ENCODE results near the gene FZD10. TPM values are rescaled to one million over a fixed set of nuclear protein-coding genes. Genes with fewer than 3 reads are reported as not detected.

FZD10 gene
- polyA plus RNA-seq, 1 experiment, result not detected

DNA sequence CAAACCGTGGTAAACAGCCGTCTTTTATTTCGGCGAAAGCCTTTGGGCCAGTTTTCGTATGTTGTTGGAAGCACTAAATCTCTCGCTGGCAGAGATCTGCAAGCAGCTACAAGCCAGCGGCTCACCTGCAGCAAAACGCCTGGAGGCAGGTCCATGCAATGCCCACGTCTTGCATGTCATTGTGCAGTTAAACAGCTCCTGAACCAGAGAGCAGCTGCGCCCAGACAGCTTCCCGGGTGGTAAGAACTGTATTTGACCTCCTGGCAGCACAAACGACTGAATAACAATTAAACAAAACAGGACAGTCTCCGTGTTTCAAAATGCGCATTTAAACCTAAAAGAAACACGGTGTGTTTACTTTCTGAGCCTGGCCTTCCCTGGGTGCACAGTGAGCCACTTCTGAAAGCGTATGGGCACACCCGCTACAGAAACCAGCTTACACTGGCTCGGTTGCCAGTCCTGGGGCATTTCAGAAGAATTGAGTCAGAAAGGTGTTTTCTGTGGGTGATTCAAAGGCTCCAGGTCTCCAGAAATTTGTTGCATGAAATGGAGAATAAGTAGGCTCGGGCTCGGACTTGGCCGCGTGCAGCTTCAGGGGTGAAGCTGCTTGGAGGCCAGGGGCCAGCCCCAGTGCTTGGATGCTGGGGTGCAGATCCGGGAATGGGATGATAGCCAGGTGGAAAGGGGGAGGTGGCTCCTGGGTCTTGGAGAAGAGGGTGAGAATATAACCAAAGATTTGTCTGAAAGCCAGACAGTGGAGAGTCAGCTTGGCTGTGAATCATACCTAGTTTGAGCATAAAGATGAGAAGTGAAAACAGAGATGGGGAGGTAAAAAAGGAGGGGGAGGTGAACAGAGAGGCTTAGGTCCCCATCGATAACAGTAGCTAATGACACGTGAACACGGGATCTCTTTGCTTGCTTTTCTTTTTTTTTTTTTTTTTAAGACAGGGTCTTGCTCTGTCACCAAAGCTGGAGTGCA lies 24.9 kb upstream of the FZD10 start:
- CTCF ChIA-PET, result interaction anchor here (0.6 to 0.7 kb wide), 2 partner anchors 32 to 717 kb away, joined by 3 to 5 read pairs; no protein-coding TSS in a partner anchor
- Histone ChIP-seq H3K27me3 (ENCODE audit: control insufficient read depth, insufficient read depth, low read length) (no peaks in the 10 kb centered on the region), H3K27ac (ENCODE audit: low read depth, low read length) (no peak overlapping the region), H3K9me3 (ENCODE audit: control insufficient read depth, insufficient read depth, low read length) (peaks cover 87% of the 10 kb centered on the region), H3K4me3 (ENCODE audit: low read depth, low read length) (no peak overlapping the region)
- DNase-seq (ENCODE audit: low read depth, low spot score), result no peak
- POLR2A ChIA-PET, result no interaction called here
- TF ChIP-seq, protein P1, sequence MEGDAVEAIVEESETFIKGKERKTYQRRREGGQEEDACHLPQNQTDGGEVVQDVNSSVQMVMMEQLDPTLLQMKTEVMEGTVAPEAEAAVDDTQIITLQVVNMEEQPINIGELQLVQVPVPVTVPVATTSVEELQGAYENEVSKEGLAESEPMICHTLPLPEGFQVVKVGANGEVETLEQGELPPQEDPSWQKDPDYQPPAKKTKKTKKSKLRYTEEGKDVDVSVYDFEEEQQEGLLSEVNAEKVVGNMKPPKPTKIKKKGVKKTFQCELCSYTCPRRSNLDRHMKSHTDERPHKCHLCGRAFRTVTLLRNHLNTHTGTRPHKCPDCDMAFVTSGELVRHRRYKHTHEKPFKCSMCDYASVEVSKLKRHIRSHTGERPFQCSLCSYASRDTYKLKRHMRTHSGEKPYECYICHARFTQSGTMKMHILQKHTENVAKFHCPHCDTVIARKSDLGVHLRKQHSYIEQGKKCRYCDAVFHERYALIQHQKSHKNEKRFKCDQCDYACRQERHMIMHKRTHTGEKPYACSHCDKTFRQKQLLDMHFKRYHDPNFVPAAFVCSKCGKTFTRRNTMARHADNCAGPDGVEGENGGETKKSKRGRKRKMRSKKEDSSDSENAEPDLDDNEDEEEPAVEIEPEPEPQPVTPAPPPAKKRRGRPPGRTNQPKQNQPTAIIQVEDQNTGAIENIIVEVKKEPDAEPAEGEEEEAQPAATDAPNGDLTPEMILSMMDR (IDR thresholded peaks at IDR 0.05; ENCODE audit: low read depth, low read length), result no peak

DNA sequence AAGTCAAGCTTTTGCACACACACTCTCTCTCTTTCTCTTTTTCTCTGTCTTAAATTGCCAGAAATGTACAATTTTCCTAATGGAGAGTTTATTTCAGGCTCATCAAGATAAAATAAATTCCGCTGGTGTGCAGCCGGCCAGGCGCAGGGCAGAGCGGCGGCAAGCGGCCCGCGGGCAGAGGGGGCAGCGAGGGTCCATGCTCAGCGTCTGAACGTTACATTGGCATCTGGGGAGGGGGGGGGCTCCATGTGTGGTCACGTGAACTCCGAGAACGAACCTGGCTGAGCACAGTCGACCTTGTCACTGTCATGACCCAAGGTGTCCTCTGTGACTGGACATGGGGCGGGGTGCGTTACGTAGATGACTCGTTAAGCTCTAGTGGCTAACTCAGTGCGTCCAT lies 23.8 kb upstream of the FZD10 start:
- no peak for DNase-seq (ENCODE audit: low read depth, low spot score)
- H3K9me3 ChIP-seq (ENCODE audit: control insufficient read depth, insufficient read depth, low read length), result peaks cover 87% of the 10 kb centered on the region
- ChIA-PET POLR2A (no interaction called here), CTCF (no interaction called here)
- TF ChIP-seq, protein P1 (IDR thresholded peaks at IDR 0.05; ENCODE audit: low read depth, low read length), result no peak
- no peaks in the 10 kb centered on the region for H3K27me3 ChIP-seq (ENCODE audit: control insufficient read depth, insufficient read depth, low read length)
- H3K4me3 ChIP-seq (ENCODE audit: low read depth, low read length), result no peak overlapping the region
- no peak overlapping the region for H3K27ac ChIP-seq (ENCODE audit: low read depth, low read length)

DNA sequence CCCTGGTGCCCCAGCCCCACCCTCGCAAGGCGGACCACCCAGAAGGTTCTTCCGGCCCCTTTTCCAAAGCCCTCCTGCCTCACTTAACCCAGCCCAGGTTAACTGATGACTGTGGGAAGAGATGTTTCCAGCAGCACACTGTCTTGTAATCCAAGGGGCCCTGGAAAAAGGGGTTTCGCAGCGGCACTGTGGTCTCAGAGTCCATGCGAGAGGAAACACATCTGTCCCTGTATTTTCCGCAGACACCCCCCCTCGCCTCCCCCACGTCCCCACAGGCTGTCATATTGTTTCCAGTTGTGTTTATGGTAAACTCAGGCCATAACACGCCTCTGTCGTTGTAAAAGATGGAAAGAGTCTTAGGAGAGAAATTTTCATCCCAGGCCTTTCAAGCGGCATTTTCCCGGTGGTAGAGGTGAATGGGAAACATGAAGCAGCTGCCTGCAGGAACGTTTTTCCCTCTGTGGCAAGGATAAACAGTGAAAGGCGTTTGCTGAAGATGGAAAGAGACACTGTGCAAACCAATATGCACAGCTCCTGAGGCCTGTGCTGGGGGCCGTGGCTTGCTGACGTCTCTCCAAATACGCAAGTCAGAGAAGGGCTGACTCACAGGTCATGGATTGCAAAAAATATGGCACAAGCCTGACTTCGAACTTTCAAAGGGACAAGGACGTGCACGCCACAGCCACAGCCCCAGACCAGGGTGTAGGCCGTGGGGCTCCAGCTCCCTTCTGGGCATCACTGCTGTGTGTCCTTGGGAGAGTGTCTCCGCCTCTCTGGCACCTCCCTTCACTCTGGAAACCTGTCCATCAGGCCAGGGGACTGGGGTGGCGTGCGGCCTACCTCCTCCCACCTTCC lies 22.5 kb upstream of the FZD10 start:
- POLR2A ChIA-PET, result no interaction called here
- H3K4me3 ChIP-seq (ENCODE audit: low read depth, low read length), result no peak overlapping the region
- TF ChIP-seq, protein P1 (IDR thresholded peaks at IDR 0.05; ENCODE audit: low read depth, low read length), result no peak
- CTCF ChIA-PET, result no interaction called here
- no peaks in the 10 kb centered on the region for H3K27me3 ChIP-seq (ENCODE audit: control insufficient read depth, insufficient read depth, low read length)
- peaks cover 86% of the 10 kb centered on the region for H3K9me3 ChIP-seq (ENCODE audit: control insufficient read depth, insufficient read depth, low read length)
- DNase-seq (ENCODE audit: low read depth, low spot score), result no peak
- no peak overlapping the region for H3K27ac ChIP-seq (ENCODE audit: low read depth, low read length)

DNA sequence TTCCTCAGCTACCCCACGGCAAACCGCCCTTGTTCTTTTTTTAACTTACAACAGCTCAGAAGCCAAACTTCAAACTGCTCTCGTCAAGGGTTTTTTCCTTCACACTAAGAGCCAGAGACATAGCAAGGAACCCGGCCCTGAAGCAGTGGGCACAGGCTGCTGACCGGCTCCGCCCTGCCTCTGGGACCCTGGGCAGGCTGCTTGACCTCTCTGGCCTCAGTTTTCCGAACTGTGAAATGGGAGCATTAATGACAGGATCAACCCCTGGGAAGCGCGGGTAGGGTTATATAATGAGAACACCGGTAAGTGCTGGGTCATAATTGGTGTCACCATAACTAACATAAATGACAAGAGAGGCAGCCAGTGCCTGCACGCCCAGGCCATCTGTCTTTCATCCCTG lies 21.2 kb upstream of the FZD10 start:
- Histone ChIP-seq H3K27ac (ENCODE audit: low read depth, low read length) (no peak overlapping the region), H3K4me3 (ENCODE audit: low read depth, low read length) (no peak overlapping the region), H3K9me3 (ENCODE audit: control insufficient read depth, insufficient read depth, low read length) (peaks cover 91% of the 10 kb centered on the region), H3K27me3 (ENCODE audit: control insufficient read depth, insufficient read depth, low read length) (no peaks in the 10 kb centered on the region)
- CTCF ChIA-PET, result no interaction called here
- POLR2A ChIA-PET, result no interaction called here
- TF ChIP-seq, protein P1 (IDR thresholded peaks at IDR 0.05; ENCODE audit: low read depth, low read length), result no peak
- no peak for DNase-seq (ENCODE audit: low read depth, low spot score)
